Uterus (tissue), 4 donors: ENCODE results near the gene MACROD1. TPM values are rescaled to one million over a fixed set of nuclear protein-coding genes. Genes with fewer than 3 reads are reported as not detected.

Experiments
- DNase-seq, 2 donors: peaks; one replicate each; pipeline ENCODE4 v3.0.0-alpha.2; 2019 to 2020
- H3K27ac ChIP-seq, 2 donors: fragments of 200-600 bp; sonication (generic); 1 replicate in 1 of 2; 2 replicates in 1 of 2; pipeline ENCODE4 v1.5.1; 2016 to 2018
- H3K27me3 ChIP-seq, 2 donors: fragments of 200-600 bp; sonication (generic); one replicate each; pipeline ENCODE4 v1.5.1; 2018 to 2019; ENCODE audit warnings: control low read depth in 1 of 2
- H3K36me3 ChIP-seq, 2 donors: fragments of 200-600 bp; sonication (generic); one replicate each; pipeline ENCODE4 v1.5.1; 2019; ENCODE audit warnings: control low read depth in 1 of 2
- H3K4me1 ChIP-seq, 2 donors: fragments of 200-600 bp; sonication (generic); one replicate each; pipeline ENCODE4 v1.5.1; 2018 to 2019; ENCODE audit warnings: control low read depth in 1 of 2
- H3K4me3 ChIP-seq, 2 donors: fragments of 200-600 bp; sonication (generic); 1 replicate in 1 of 2; 2 replicates in 1 of 2; pipeline ENCODE4 v1.5.1; 2018 to 2019; ENCODE audit warnings: mild to moderate bottlenecking in 1 of 2
- H3K9me3 ChIP-seq, 2 donors: fragments of 200-600 bp; sonication (generic); one replicate each; pipeline ENCODE4 v1.5.1; 2019; ENCODE audit warnings: control low read depth in 1 of 2
- POLR2A ChIP-seq, 2 donors: fragments of 450-650 bp; IDR thresholded peaks; one replicate each; pipeline ENCODE4 v1.6.1; 2016; ENCODE audit warnings: antibody characterized with exemption in 2 of 2, mild to moderate bottlenecking in 1 of 2, moderate library complexity in 1 of 2
- intact Hi-C: fragments of 100-400 bp; cut with DNase I; formaldehyde crosslinking; loops from one replicate; pipeline ENCODE4 v1.15.1; 2023; ENCODE audit warnings: low total_unique reads
- total RNA-seq, 4 donors: library from RNA; depleted of rRNA in 3 of 4; stranded (reverse); fragments of >200 nt in 3 of 4; gene quantifications; one replicate each; pipeline versions ENCODE4 v1.1.0 to v1.2.4, GENCODE V29; 2014 to 2023
- TF ChIP-seq, protein P1 (sequence below), 4 experiments: fragments of 200-600 bp in 2 of 4; fragments of 450-650 bp in 2 of 4; sonication (generic) in 2 of 4; IDR thresholded peaks; one replicate each; pipeline ENCODE4 v1.5.1; 2016 to 2019; ENCODE audit warnings: antibody characterized with exemption in 4 of 4, mild to moderate bottlenecking in 2 of 4, moderate library complexity in 1 of 4
- donor health status: DM: yes; HTN: yes; CAD: no.

The MACROD1 gene
- total RNA-seq, 4 donors from 2014 or later = 1.8 to 27.1 (median 6.6) TPM

GRCh38 chr11:64112771-64113461, 53.0 kb downstream of the MACROD1 start:
- H3K27ac ChIP-seq = no peak overlapping the region
- intact Hi-C loops = no loop called here
- H3K4me3 ChIP-seq = no peak overlapping the region
- H3K36me3 ChIP-seq = no peaks in the 10 kb centered on the region
- H3K9me3 ChIP-seq = no peaks in the 10 kb centered on the region
- H3K27me3 ChIP-seq = no peaks in the 10 kb centered on the region
- DNase-seq = no peak
- TF ChIP-seq, protein P1, sequence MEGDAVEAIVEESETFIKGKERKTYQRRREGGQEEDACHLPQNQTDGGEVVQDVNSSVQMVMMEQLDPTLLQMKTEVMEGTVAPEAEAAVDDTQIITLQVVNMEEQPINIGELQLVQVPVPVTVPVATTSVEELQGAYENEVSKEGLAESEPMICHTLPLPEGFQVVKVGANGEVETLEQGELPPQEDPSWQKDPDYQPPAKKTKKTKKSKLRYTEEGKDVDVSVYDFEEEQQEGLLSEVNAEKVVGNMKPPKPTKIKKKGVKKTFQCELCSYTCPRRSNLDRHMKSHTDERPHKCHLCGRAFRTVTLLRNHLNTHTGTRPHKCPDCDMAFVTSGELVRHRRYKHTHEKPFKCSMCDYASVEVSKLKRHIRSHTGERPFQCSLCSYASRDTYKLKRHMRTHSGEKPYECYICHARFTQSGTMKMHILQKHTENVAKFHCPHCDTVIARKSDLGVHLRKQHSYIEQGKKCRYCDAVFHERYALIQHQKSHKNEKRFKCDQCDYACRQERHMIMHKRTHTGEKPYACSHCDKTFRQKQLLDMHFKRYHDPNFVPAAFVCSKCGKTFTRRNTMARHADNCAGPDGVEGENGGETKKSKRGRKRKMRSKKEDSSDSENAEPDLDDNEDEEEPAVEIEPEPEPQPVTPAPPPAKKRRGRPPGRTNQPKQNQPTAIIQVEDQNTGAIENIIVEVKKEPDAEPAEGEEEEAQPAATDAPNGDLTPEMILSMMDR (IDR thresholded peaks at IDR 0.05) = no peak
- TF ChIP-seq POLR2A (IDR thresholded peaks at IDR 0.05) = no peak
- H3K4me1 ChIP-seq = no peaks in the 10 kb centered on the region

DNA sequence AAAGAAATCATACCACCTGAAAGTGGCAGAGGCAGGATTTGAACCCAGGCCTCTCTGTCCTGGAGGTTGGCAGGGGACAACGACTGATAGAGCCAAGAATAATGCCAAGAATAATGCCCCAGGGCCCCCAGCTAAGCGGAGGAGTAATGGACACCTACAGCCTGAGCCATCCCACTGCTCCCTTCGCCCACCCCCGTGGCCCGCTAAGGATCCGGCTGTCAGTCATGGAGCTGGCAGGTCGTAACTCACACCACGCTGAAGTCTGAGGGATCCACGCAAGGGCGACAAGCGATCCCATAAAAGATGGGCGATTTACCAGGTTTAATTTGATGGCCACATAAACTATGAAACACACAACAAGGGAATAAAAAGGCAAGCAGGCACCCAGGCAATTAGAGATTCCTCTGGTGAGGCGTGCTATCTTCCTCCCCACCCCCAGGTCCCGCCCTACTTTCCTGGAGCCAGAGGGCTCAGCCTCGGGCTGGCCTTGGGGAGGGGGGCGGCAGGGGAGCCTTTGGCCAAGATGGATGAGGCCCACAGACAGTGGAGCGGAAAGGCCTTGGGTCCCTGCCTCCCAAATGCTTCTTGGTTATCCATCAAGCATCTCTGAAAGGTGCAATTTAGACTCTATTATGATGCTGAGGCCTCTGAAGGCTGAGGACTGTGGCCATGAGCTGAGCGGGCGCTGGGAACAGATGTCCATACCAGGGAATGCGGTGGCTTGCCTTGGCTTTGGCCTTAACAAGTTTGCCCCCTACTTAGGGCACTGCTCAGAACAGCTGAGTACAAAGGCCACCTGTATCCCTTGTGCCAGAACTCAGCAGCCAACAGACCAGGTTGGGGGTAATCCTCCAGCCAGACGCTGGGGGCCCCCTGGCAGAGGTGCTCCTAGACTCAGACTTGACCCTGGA, 55.2 kb downstream of the MACROD1 start:
- Histone ChIP-seq H3K4me1 (no peaks in the 10 kb centered on the region), H3K27ac (no peak overlapping the region), H3K27me3 (no peaks in the 10 kb centered on the region), H3K4me3 (no peak overlapping the region), H3K36me3 (no peaks in the 10 kb centered on the region), H3K9me3 (no peaks in the 10 kb centered on the region)
- no peak for DNase-seq
- TF ChIP-seq, protein P1 (IDR thresholded peaks at IDR 0.05) = no peak
- no peak for TF ChIP-seq POLR2A (IDR thresholded peaks at IDR 0.05)
- intact Hi-C loops = no loop called here

DNA sequence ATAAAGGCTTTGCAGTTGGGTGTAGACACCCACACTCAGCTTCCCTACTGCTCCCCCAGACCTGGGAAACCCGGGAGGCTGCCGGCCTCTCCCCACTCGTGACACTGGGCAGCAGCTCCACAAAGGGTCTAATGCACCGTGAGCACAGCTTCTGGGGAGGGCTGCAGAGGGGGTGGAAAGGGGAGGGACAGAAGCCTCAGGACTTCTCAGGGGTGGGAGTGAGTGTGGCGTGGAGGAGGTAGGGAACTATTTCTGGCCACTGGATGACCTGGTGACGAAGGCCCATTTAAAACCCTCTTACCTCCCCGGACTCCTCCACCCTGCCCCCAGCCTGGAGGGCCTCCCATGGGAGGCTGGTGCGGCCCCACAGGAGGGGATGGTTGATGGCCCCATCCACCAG, 56.6 kb downstream of the MACROD1 start:
- no peaks in the 10 kb centered on the region for H3K27me3 ChIP-seq
- no peaks in the 10 kb centered on the region for H3K9me3 ChIP-seq
- no peak overlapping the region for H3K4me3 ChIP-seq
- no peak for TF ChIP-seq POLR2A (IDR thresholded peaks at IDR 0.05)
- TF ChIP-seq, protein P1 (IDR thresholded peaks at IDR 0.05) = no peak
- no peak for DNase-seq
- H3K36me3 ChIP-seq = no peaks in the 10 kb centered on the region
- no peak overlapping the region for H3K27ac ChIP-seq
- H3K4me1 ChIP-seq = no peaks in the 10 kb centered on the region
- intact Hi-C loops = no loop called here

DNA sequence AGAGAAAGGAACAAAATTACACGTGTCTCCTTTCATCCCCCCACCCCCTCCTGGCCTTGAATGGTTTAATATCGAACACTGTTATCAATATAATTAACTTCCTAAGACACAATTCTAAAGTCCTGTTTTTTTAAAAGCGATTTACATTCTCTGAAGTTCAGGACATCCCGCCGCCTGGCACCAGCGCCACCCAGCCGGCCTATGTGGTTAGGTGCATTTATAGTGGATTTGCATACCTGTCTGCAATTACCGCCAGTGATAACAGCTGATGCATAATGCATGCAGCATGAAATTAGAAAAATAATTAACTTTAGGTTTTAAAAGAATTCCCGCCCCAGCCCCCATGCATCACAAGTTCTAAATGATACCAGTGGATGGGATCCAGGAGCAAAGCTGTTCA, 58.6 kb downstream of the MACROD1 start:
- DNase-seq = no peak
- intact Hi-C loops = no loop called here
- Histone ChIP-seq H3K27ac (no peak overlapping the region), H3K27me3 (no peaks in the 10 kb centered on the region), H3K4me1 (no peaks in the 10 kb centered on the region), H3K4me3 (no peak overlapping the region), H3K9me3 (no peaks in the 10 kb centered on the region), H3K36me3 (no peaks in the 10 kb centered on the region)
- TF ChIP-seq, protein P1 (IDR thresholded peaks at IDR 0.05) = no peak
- TF ChIP-seq POLR2A (IDR thresholded peaks at IDR 0.05) = no peak

- H3K27ac ChIP-seq = no peak overlapping the region
- no peaks in the 10 kb centered on the region for H3K4me1 ChIP-seq
Observed at GRCh38 chr11:64104632-64105031, 61.3 kb downstream of the MACROD1 start.

More at GRCh38 chr11:64104632-64105031, 61.3 kb downstream of the MACROD1 start:
- TF ChIP-seq POLR2A (IDR thresholded peaks at IDR 0.05) = no peak
- TF ChIP-seq, protein P1 (IDR thresholded peaks at IDR 0.05) = no peak
- no peak for DNase-seq
- Histone ChIP-seq H3K4me3 (no peak overlapping the region), H3K27me3 (no peaks in the 10 kb centered on the region), H3K9me3 (no peaks in the 10 kb centered on the region), H3K36me3 (no peaks in the 10 kb centered on the region)
- intact Hi-C loops = no loop called here
